Glutamatergic neuron (in vitro differentiated cells): Measurements from ENCODE around the gene MCEMP1. TPM values are rescaled to one million over a fixed set of nuclear protein-coding genes. Genes with fewer than 3 reads are reported as not detected.
A peak's percentile ranks its signal among the peaks of the same experiment; 100 is the strongest.

Source experiments
- DNase-seq: peaks from one replicate; pipeline ENCODE4 v3.0.0; 2022
- H3K27ac Mint-ChIP-seq: one replicate; pipeline ENCODE4 v1.8.0; 2020; ENCODE audit warnings: mild to moderate bottlenecking, mixed read lengths, inconsistent platforms; ENCODE audit not compliant: unreplicated experiment
- H3K27me3 Mint-ChIP-seq: one replicate; pipeline ENCODE4 v1.8.0; 2020; ENCODE audit warnings: mild to moderate bottlenecking, moderate library complexity, mixed read lengths, inconsistent platforms; ENCODE audit not compliant: unreplicated experiment
- H3K36me3 Mint-ChIP-seq: one replicate; pipeline ENCODE4 v1.8.0; 2020; ENCODE audit warnings: mild to moderate bottlenecking, mixed read lengths, inconsistent platforms; ENCODE audit not compliant: unreplicated experiment
- H3K4me1 Mint-ChIP-seq: one replicate; pipeline ENCODE4 v1.8.0; 2020; ENCODE audit warnings: mild to moderate bottlenecking, low read depth, mixed read lengths, inconsistent platforms; ENCODE audit not compliant: unreplicated experiment
- H3K4me3 Mint-ChIP-seq: one replicate; pipeline ENCODE4 v1.8.0; 2020; ENCODE audit warnings: mild to moderate bottlenecking, mixed read lengths, inconsistent platforms; ENCODE audit not compliant: unreplicated experiment
- H3K9me3 Mint-ChIP-seq: one replicate; pipeline ENCODE4 v1.8.0; 2020; ENCODE audit warnings: mild to moderate bottlenecking, moderate library complexity, mixed read lengths, inconsistent platforms; ENCODE audit not compliant: unreplicated experiment
- CTCF ChIP-seq: fragments of 200-600 bp; sonication (generic); IDR thresholded peaks from one replicate; pipeline ENCODE4 v1.5.0; 2021; ENCODE audit not compliant: partially characterized antibody, unreplicated experiment
- long read RNA-seq: library from polyadenylated mRNA; unstranded; transcript quantifications from one replicate; pipeline ENCODE4 v2.0.0, GENCODE V29; 2020; ENCODE audit not compliant: unreplicated experiment
- total RNA-seq: library from RNA; stranded (reverse); fragmentation: NEBNext Ultra II Directional; extraction: Animal tissue kit (Norgen Biotek cat#: 25700); gene quantifications from one replicate; pipeline ENCODE4 v1.2.1, GENCODE V29; 2021; ENCODE audit not compliant: unreplicated experiment

The MCEMP1 gene, protein sequence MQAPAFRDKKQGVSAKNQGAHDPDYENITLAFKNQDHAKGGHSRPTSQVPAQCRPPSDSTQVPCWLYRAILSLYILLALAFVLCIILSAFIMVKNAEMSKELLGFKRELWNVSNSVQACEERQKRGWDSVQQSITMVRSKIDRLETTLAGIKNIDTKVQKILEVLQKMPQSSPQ
- not detected for total RNA-seq
- long read RNA-seq, result 0 reads

GRCh38 chr19:7676854-7677253 lies at the start of gene MCEMP1:
Gene MCEMP1, plus strand, starts transcription at chr19:7677090. Its CDS starts 31 bp downstream, at chr19:7677121.
- TF ChIP-seq CTCF, result no peak
- H3K4me3 Mint-ChIP-seq, result no peak within 1 kb of the TSS
- peaks cover 10% of the 10 kb centered on the region for H3K27me3 Mint-ChIP-seq
- H3K4me1 Mint-ChIP-seq, result peaks cover 11% of the 10 kb centered on the region
- peaks cover 10% of the 10 kb centered on the region for H3K36me3 Mint-ChIP-seq
- no peak within 1 kb of the TSS for H3K27ac Mint-ChIP-seq
- no peak for DNase-seq
- H3K9me3 Mint-ChIP-seq, result peaks cover 7% of the 10 kb centered on the region

GRCh38 chr19:7627166-7627565 lies 49.7 kb upstream of the MCEMP1 start:
- TF ChIP-seq CTCF, result no peak
- no peak overlapping the region for H3K27ac Mint-ChIP-seq
- H3K36me3 Mint-ChIP-seq, result no peaks in the 10 kb centered on the region
- no peak overlapping the region for H3K4me3 Mint-ChIP-seq
- peaks cover 12% of the 10 kb centered on the region for H3K9me3 Mint-ChIP-seq
- no peak for DNase-seq
- H3K27me3 Mint-ChIP-seq, result peaks cover 12% of the 10 kb centered on the region
- H3K4me1 Mint-ChIP-seq, result peaks cover 8% of the 10 kb centered on the region

DNA sequence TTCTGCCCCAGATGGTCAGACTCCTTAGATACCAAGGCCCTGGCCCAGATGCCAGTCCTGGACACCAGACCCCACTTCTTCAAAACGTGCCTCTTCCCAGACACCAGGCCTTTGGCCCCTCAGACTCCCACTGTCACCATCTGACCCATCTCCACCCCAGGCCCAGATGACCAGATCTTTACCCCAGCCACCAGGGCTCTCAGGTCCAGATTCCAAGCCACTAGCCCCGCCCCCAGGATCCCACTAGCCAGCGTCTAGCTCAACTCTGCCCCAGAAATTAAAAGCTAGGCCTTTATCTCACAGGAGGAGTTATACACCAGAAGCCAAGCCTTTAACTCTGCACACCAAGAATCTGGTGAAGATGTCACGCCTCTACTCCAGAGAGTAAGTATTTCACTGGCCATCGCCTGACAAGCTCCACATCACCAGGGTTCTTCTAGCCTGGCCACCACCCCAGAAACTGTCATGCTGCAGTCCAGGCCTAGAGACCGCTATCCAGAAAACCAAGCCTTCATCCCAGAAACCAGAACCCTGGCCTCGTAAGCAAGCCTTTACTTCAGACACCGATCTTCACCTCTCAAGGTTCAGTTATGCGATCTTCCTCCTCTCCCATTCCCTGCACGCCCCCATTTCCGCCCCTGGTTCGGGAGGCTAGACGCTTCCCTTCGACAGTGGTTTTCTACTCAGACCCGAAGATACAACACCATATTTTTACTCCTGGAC lies 48.1 kb upstream of the MCEMP1 start:
- no peak for TF ChIP-seq CTCF
- Mint-ChIP-seq H3K27me3 (peaks cover 12% of the 10 kb centered on the region), H3K27ac (peak overlapping the region; percentile 98), H3K36me3 (no peaks in the 10 kb centered on the region), H3K4me1 (peaks cover 8% of the 10 kb centered on the region), H3K9me3 (peaks cover 12% of the 10 kb centered on the region), H3K4me3 (peak overlapping the region; percentile 99)
- no peak for DNase-seq

DNA sequence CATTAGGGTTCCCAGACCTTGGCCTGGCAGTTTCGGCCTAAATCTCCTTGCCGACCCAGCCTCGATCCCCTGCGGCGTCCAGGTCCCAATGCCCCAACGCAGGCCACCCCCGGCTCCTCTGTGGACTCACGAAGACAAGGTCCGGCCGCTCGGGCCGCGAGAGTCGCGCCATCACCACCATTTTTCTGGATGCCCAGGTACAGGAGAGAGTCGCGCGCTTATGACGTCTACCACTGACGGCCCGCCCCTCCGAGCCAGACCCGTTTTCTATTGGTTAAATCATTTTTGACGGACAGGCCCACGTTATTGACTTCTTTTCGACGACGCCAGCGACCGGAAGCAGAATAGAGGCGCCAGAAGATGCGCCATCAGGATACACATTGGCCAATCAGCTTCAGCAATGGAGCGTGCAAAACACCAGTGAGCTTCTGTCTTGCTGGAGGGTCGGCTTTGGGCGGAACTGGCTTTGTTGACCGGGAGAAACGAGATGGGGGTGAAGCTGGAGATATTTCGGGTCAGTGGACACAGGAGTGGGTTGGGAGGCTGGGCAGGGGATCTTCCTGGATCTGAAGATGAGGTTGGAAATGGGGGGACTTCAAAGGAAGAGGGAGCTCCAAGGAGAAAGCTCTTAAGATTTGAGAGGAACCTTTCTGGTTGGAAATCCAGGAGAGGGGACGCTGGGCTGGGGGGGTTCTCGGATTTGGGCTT lies 47.4 kb upstream of the MCEMP1 start, which contains the start of the genes PET100 and XAB2:
Gene PET100 (plus strand): TSS at position 447 of the 708 bp plus-strand sequence. CDS start 41 bp downstream, at position 488.
Gene XAB2 (minus strand): TSS at position 199 of the 708 bp plus-strand sequence. CDS start 18 bp downstream, at position 181.
- Mint-ChIP-seq H3K27ac (peak within 1 kb of the TSS; percentile 98), H3K4me3 (peak within 1 kb of the TSS; percentile 99), H3K4me1 (peaks cover 8% of the 10 kb centered on the region), H3K27me3 (peaks cover 17% of the 10 kb centered on the region), H3K36me3 (no peaks in the 10 kb centered on the region), H3K9me3 (peaks cover 16% of the 10 kb centered on the region)
- DNase-seq, result peak; percentile 88
- no peak for TF ChIP-seq CTCF

DNA sequence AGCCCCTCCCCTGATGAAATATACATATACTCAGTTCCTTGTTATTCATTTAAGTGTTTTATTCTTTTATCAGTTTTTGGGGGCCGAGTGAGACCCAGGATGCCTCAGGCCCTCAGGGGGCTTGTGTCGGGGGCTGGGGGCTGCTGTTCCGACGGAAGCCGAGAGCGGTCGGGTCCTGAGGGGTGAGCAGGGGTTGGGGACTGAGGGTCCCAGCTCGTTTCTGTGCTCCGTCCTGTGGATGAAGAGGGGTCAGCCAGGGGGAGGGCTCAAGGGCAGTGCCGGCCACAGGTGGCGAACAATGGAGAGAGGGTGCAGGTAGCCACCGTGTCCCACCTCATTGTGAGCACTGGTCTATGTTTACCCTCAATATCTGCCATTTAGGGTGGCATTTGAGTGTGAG lies 45.3 kb upstream of the MCEMP1 start:
- TF ChIP-seq CTCF, result no peak
- H3K9me3 Mint-ChIP-seq, result peaks cover 16% of the 10 kb centered on the region
- no peak for DNase-seq
- no peak overlapping the region for H3K4me3 Mint-ChIP-seq
- peaks cover 11% of the 10 kb centered on the region for H3K4me1 Mint-ChIP-seq
- no peak overlapping the region for H3K27ac Mint-ChIP-seq
- no peaks in the 10 kb centered on the region for H3K36me3 Mint-ChIP-seq
- peaks cover 18% of the 10 kb centered on the region for H3K27me3 Mint-ChIP-seq
